Measurements from ENCODE around the gene ABAT.

DNA sequence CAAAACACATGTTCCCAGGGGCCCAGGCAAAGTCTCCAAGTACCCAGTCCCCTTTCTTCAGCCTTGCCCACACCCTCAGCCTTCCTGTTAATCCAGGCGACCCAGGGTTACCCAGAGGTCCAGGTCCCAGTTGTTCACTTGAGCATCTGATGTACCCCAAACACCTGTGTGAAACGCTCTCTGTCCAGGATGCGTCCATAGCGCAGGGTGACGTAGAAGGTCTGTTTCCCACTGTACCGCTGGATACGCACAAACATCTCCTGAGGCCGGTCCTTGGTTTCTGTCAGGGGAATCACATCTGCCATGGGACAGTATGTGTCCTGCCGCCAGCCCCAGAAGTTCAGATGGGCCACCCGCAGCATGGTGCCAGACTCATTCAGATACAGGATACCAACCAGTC is 121.4 kb downstream of the ABAT start:
- TF ChIP-seq EZH2 (IDR thresholded peaks at IDR 0.05; ENCODE audit: borderline replicate concordance) (no peak), EZH2phosphoT487 (IDR thresholded peaks at IDR 0.05; ENCODE audit: low read depth, severe bottlenecking, unreplicated experiment) (no peak)
- TF ChIP-seq, protein P1, sequence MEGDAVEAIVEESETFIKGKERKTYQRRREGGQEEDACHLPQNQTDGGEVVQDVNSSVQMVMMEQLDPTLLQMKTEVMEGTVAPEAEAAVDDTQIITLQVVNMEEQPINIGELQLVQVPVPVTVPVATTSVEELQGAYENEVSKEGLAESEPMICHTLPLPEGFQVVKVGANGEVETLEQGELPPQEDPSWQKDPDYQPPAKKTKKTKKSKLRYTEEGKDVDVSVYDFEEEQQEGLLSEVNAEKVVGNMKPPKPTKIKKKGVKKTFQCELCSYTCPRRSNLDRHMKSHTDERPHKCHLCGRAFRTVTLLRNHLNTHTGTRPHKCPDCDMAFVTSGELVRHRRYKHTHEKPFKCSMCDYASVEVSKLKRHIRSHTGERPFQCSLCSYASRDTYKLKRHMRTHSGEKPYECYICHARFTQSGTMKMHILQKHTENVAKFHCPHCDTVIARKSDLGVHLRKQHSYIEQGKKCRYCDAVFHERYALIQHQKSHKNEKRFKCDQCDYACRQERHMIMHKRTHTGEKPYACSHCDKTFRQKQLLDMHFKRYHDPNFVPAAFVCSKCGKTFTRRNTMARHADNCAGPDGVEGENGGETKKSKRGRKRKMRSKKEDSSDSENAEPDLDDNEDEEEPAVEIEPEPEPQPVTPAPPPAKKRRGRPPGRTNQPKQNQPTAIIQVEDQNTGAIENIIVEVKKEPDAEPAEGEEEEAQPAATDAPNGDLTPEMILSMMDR (IDR thresholded peaks at IDR 0.05; ENCODE audit: poor library complexity), result no peak
